GM12874 (cell line): ENCODE results near the gene STARD10.

Experiments used
- TF ChIP-seq, protein P1 (sequence below): IDR thresholded peaks from 2 replicates; pipeline ENCODE4 v1.5.1; 2011; ENCODE audit warnings: low read depth, mild to moderate bottlenecking, control low read depth, low read length, moderate library complexity; ENCODE audit not compliant: insufficient read depth

STARD10 gene

DNA sequence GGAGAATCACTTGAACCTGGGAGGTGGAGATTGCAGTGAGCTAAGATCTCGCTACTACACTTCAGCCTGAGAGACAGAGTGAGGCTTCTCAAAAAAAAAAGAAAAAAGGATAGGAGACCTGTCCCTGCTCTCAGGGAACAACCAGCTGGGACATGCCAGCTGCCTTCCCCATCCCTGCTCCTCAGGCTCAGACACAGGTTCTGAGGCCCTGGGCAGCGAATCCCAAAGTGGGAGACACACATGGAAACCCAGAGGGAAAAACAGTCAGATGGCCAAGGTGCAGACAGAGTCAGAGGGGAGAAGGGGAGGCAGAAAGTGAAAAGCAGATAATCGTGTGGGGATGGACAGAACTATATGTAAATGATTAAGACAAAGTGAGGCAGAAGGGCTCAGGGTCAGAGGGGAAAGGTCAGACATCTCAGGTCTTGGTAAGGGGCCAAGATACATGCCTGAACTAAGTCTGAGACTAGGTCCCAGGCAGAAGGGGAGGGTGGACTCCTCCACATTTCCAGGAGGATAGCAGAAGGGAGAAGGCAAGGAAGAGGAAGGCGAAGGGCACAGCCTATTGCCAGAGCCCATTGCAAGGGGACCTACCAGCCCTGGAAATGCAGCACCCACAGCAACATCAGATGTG lies 14.2 kb downstream of the STARD10 start:
- TF ChIP-seq, protein P1, sequence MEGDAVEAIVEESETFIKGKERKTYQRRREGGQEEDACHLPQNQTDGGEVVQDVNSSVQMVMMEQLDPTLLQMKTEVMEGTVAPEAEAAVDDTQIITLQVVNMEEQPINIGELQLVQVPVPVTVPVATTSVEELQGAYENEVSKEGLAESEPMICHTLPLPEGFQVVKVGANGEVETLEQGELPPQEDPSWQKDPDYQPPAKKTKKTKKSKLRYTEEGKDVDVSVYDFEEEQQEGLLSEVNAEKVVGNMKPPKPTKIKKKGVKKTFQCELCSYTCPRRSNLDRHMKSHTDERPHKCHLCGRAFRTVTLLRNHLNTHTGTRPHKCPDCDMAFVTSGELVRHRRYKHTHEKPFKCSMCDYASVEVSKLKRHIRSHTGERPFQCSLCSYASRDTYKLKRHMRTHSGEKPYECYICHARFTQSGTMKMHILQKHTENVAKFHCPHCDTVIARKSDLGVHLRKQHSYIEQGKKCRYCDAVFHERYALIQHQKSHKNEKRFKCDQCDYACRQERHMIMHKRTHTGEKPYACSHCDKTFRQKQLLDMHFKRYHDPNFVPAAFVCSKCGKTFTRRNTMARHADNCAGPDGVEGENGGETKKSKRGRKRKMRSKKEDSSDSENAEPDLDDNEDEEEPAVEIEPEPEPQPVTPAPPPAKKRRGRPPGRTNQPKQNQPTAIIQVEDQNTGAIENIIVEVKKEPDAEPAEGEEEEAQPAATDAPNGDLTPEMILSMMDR, result no peak

DNA sequence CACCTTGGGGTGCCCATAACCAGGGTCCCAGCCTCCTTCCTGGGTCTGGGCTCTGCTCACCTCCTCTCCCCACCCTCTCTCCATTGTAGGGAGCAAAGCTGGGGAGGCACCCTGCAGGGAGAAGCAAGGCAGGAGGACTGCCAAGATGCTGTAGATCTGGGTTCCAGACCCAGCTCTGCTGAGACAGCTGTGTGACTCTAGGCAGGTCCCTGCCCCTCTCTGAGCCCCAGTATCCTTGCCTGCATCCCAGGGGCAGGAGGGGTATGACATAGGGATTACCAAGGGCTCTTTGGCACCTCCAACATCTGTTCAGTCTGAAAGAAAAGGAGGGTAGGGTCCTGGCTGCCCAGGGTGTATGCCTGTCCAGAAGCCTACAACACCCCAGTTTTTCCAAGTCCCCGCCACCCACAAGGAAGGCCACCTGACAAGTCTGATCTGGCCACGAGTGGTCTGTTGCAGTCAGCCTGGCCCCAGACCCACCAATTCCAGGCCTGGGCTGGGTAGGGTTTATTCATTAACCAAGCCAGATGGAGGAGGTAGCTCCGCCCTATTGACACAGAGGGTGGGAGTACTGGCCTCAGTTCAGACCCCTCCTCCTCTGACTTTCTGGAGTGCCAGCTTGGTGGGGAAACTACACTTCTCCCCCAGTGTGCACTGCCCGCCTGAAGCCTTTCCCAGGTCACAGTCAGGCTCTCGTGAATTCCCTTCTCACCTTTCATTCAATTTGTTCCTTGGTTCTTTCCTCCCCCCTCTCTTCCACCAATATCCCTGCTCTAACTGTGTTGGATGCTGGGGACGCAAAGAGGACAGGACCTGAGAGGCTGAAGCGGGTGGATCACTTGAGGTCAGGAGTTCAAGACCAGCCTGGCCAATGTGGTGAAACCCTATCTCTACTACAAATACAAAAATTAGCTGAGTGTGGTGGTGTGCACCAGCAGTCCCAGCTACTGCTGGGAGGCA lies 15.0 kb downstream of the STARD10 start:
- TF ChIP-seq, protein P1, result no peak

DNA sequence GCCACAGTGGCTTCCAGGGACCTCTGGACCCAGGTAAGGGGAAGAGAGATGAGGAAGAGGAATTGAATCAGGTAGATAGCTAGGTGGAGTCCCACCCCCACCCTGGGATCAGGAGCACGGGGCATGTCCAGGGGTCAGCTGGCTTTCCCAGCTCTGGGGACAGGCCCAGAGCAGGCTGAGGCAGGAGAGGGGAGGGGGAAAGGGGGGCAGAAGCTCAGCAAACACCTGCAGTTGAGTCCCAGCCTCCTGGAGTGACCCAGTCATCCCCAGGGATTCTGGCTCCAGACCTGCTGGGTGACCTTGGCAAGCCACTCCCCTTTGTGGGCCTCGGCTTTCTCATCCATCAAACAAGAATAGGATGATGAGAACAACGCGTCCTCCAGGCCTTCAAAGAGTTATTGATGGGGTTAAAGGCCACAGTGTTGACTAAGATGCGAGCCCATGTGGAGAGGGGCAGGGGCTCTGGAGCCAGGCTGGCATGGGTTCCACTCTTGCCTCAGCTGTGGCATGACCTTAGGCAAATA lies 16.0 kb downstream of the STARD10 start:
- TF ChIP-seq, protein P1, result no peak

- TF ChIP-seq, protein P1, result no peak
Measured at GRCh38 chr11:72776844-72777754, 16.7 kb downstream of the STARD10 start.

- TF ChIP-seq, protein P1, result no peak
Measured at GRCh38 chr11:72776117-72776843, 17.6 kb downstream of the STARD10 start.

DNA sequence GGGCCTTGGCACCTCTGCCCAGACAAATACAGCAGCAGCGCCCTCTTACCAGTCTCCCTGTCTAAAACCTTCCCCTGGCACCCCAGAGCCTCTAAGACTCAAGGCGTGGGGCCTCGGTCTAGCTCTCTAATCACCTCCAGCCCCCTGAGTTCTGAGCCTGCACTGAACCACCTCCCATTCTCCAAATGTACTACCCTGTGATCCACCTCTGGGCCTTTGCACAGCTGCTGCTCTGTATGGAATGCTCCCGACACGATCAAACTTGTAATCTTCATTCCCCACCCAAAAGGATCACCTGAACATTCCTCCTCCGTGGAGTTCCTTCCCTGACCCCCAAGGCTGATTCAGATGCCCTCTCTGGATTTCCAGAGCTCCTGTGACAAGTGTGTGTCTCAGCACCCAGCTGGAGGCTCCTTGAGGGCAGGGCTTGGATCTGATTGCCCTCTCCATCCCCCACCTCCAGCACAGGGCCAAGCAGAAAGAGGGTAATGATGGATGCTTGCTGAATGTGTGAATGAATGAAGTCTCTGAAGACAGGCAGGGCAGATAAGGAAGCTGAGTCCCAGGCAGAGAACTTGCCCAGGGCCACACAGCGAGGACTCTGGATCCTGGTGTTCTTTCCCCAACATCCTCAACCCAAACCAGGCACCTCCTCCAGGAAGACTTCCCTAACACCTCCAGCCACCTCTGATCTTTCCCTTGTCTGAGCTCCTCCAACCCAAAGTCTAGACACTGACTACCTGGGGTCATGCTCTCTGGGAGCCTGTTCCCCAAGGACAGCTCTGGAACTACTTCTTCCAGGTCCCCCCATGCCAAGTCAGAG lies 18.3 kb downstream of the STARD10 start:
- TF ChIP-seq, protein P1, result no peak
